ENCODE results near the gene EPHB4. TPM values are rescaled to one million over a fixed set of nuclear protein-coding genes. Genes with fewer than 3 reads are reported as not detected.

EPHB4 gene
- total RNA-seq, 1 donor from 2014 or later, result 153 TPM

- Histone ChIP-seq H3K4me3 (ENCODE audit: low read depth, low read length) (peak overlapping the region; percentile 93), H3K27me3 (ENCODE audit: control insufficient read depth, insufficient read depth, low read length) (no peaks in the 10 kb centered on the region), H3K36me3 (ENCODE audit: control insufficient read depth, insufficient read depth, low read length) (peaks cover 22% of the 10 kb centered on the region)
- FAIRE-seq (no peak), DNase-seq (ENCODE audit: low read depth) (peak; percentile 53)
- no peak for TF ChIP-seq CTCF (IDR thresholded peaks at IDR 0.05; ENCODE audit: insufficient read depth, low read length, severe bottlenecking)
These were observed 40.6 kb upstream of the EPHB4 start for GRCh38 chr7:100867776-100868485.

- FAIRE-seq, result no peak
These were observed 39.9 kb upstream of the EPHB4 start, which contains the start of gene TRIP6 for GRCh38 chr7:100867040-100867775. TRIP6 (plus strand) TSS chr7:100867387; CDS start chr7:100867498, 111 bp downstream.

GRCh38 chr7:100866729-100867039, 39.4 kb upstream of the EPHB4 start:
- TF ChIP-seq CTCF (IDR thresholded peaks at IDR 0.05; ENCODE audit: insufficient read depth, low read length, severe bottlenecking), result no peak
- DNase-seq (ENCODE audit: low read depth), result no peak
- Histone ChIP-seq H3K27me3 (ENCODE audit: control insufficient read depth, insufficient read depth, low read length) (no peaks in the 10 kb centered on the region), H3K36me3 (ENCODE audit: control insufficient read depth, insufficient read depth, low read length) (peaks cover 16% of the 10 kb centered on the region), H3K4me3 (ENCODE audit: low read depth, low read length) (peak overlapping the region; percentile 93)
- FAIRE-seq, result no peak

More at GRCh38 chr7:100867040-100867775, 39.9 kb upstream of the EPHB4 start, which contains the start of gene TRIP6:
- no peak for TF ChIP-seq CTCF (IDR thresholded peaks at IDR 0.05; ENCODE audit: insufficient read depth, low read length, severe bottlenecking)
- Histone ChIP-seq H3K4me3 (ENCODE audit: low read depth, low read length) (peak within 1 kb of the TSS; percentile 93), H3K36me3 (ENCODE audit: control insufficient read depth, insufficient read depth, low read length) (peaks cover 17% of the 10 kb centered on the region), H3K27me3 (ENCODE audit: control insufficient read depth, insufficient read depth, low read length) (no peaks in the 10 kb centered on the region)
- peak; percentile 77 for DNase-seq (ENCODE audit: low read depth)

- FAIRE-seq (no peak), DNase-seq (ENCODE audit: low read depth) (peak; percentile 46)
- no peaks in the 10 kb centered on the region for H3K27me3 ChIP-seq (ENCODE audit: control insufficient read depth, insufficient read depth, low read length)
- H3K36me3 ChIP-seq (ENCODE audit: control insufficient read depth, insufficient read depth, low read length), result peaks cover 15% of the 10 kb centered on the region
- peak overlapping the region; percentile 93 for H3K4me3 ChIP-seq (ENCODE audit: low read depth, low read length)
- no peak for TF ChIP-seq CTCF (IDR thresholded peaks at IDR 0.05; ENCODE audit: insufficient read depth, low read length, severe bottlenecking)
These were observed 38.8 kb upstream of the EPHB4 start for GRCh38 chr7:100865938-100866728.

- Histone ChIP-seq H3K4me3 (ENCODE audit: low read depth, low read length) (peak overlapping the region; percentile 93), H3K36me3 (ENCODE audit: control insufficient read depth, insufficient read depth, low read length) (peaks cover 17% of the 10 kb centered on the region), H3K27me3 (ENCODE audit: control insufficient read depth, insufficient read depth, low read length) (no peaks in the 10 kb centered on the region)
- peak; percentile 98 for DNase-seq (ENCODE audit: low read depth)
- peak; percentile 94 for FAIRE-seq
- peak; percentile 46 for TF ChIP-seq CTCF (IDR thresholded peaks at IDR 0.05; ENCODE audit: insufficient read depth, low read length, severe bottlenecking)
These were observed 38.1 kb upstream of the EPHB4 start for GRCh38 chr7:100865372-100865911.

Measured in bronchial epithelial cell (primary cell).